ENCODE results near the gene BORCS8. TPM values are rescaled to one million over a fixed set of nuclear protein-coding genes. Genes with fewer than 3 reads are reported as not detected.

The BORCS8 gene
- polyA plus RNA-seq, 1 of the 3 experiments (the other 2 are of a cell fraction): 36.4 TPM

GRCh38 chr19:19151418-19151817, 40.5 kb downstream of the BORCS8 start:
- Histone ChIP-seq H3K4me3 (ENCODE audit: low read depth in 2 of 2, low read length in 1 of 2) (no peak overlapping the region), H3K9ac (no peak overlapping the region), H3K27me3 (ENCODE audit: insufficient read depth) (no peaks in the 10 kb centered on the region), H3K9me2 (no peaks in the 10 kb centered on the region), H3K27ac (ENCODE audit: low read depth in 2 of 2, low read length in 1 of 2) (no peak overlapping the region), H3K4me2 (no peak overlapping the region), H2AFZ (ENCODE audit: low read depth) (no peak overlapping the region), H4K20me1 (ENCODE audit: insufficient read depth) (no peaks in the 10 kb centered on the region), H3K9me3 (no peaks in the 10 kb centered on the region), H3K79me2 (ENCODE audit: insufficient read depth) (no peaks in the 10 kb centered on the region), H3F3A (replicated peaks; ENCODE audit: insufficient read depth) (no peaks in the 10 kb centered on the region), H3K36me3 (replicated peaks in 1 of 2; ENCODE audit: control insufficient read depth in 1 of 2, insufficient read depth in 2 of 2, low read length in 1 of 2) (peaks cover 0 to 9% of the 10 kb centered on the region in 2 experiments), H3K4me1 (ENCODE audit: control insufficient read depth in 1 of 2, insufficient read depth in 2 of 2, low read depth in 1 of 2, low read length in 1 of 2) (no peaks in the 10 kb centered on the region)
- ChIA-PET CTCF (no interaction called here), POLR2A (no interaction called here)
- TF ChIP-seq MAX (IDR thresholded peaks at IDR 0.05; ENCODE audit: low read depth) (no peak), RXRA (IDR thresholded peaks at IDR 0.05; ENCODE audit: borderline replicate concordance, low read depth) (no peak), MEF2A (IDR thresholded peaks at IDR 0.05; ENCODE audit: borderline replicate concordance, low read depth) (no peak), GATA2 (CRISPR knock-in tag; IDR thresholded peaks at IDR 0.05) (no peak), RCOR1 (IDR thresholded peaks at IDR 0.05; ENCODE audit: low read length) (no peak), IRF3 (IDR thresholded peaks at IDR 0.05; ENCODE audit: low read depth, low read length) (no peak), TCF12 (IDR thresholded peaks at IDR 0.05) (no peak), CHD2 (IDR thresholded peaks at IDR 0.05; ENCODE audit: low read length, partially characterized antibody) (no peak)
- WGBS (ENCODE audit: low lambda C conversion rate): 80% methylated on average over 11 of the region's 11 CpGs
- DNase-seq: no peak

- Histone ChIP-seq H3F3A (replicated peaks; ENCODE audit: insufficient read depth) (no peaks in the 10 kb centered on the region), H3K4me2 (no peak overlapping the region), H3K27me3 (ENCODE audit: insufficient read depth) (no peaks in the 10 kb centered on the region), H3K79me2 (ENCODE audit: insufficient read depth) (no peaks in the 10 kb centered on the region), H2AFZ (ENCODE audit: low read depth) (no peak overlapping the region), H3K27ac (ENCODE audit: low read depth in 2 of 2, low read length in 1 of 2) (no peak overlapping the region), H3K4me3 (ENCODE audit: low read depth in 2 of 2, low read length in 1 of 2) (no peak overlapping the region), H3K9me3 (no peaks in the 10 kb centered on the region), H3K4me1 (ENCODE audit: control insufficient read depth in 1 of 2, insufficient read depth in 2 of 2, low read depth in 1 of 2, low read length in 1 of 2) (no peaks in the 10 kb centered on the region; a peak in 1 of 4 replicates), H3K9me2 (no peaks in the 10 kb centered on the region), H4K20me1 (ENCODE audit: insufficient read depth) (no peaks in the 10 kb centered on the region), H3K9ac (no peak overlapping the region), H3K36me3 (replicated peaks in 1 of 2; ENCODE audit: control insufficient read depth in 1 of 2, insufficient read depth in 2 of 2, low read length in 1 of 2) (no peaks in the 10 kb centered on the region)
- POLR2A ChIA-PET: no interaction called here
- no peak for DNase-seq
- TF ChIP-seq RCOR1 (IDR thresholded peaks at IDR 0.05; ENCODE audit: low read length) (no peak), RXRA (IDR thresholded peaks at IDR 0.05; ENCODE audit: borderline replicate concordance, low read depth) (no peak), IRF3 (IDR thresholded peaks at IDR 0.05; ENCODE audit: low read depth, low read length) (no peak), MEF2A (IDR thresholded peaks at IDR 0.05; ENCODE audit: borderline replicate concordance, low read depth) (no peak), REST (IDR thresholded peaks at IDR 0.05; ENCODE audit: low read depth, low read length) (no peak), GATA2 (CRISPR knock-in tag; IDR thresholded peaks at IDR 0.05) (no peak), CTCF (IDR thresholded peaks at IDR 0.05) (no peak), JUND (IDR thresholded peaks at IDR 0.05) (no peak), ELF1 (IDR thresholded peaks at IDR 0.05) (no peak), YY1 (IDR thresholded peaks at IDR 0.05; ENCODE audit: low read depth) (no peak), TAF1 (IDR thresholded peaks at IDR 0.05; ENCODE audit: borderline replicate concordance, low read depth, low read length) (no peak), TCF12 (IDR thresholded peaks at IDR 0.05) (no peak), GABPA (IDR thresholded peaks at IDR 0.05; ENCODE audit: low read depth) (no peak), FOXM1 (IDR thresholded peaks at IDR 0.05; ENCODE audit: low read depth) (no peak)
- TF ChIP-seq, protein P1, sequence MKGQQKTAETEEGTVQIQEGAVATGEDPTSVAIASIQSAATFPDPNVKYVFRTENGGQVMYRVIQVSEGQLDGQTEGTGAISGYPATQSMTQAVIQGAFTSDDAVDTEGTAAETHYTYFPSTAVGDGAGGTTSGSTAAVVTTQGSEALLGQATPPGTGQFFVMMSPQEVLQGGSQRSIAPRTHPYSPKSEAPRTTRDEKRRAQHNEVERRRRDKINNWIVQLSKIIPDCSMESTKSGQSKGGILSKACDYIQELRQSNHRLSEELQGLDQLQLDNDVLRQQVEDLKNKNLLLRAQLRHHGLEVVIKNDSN (IDR thresholded peaks at IDR 0.05; ENCODE audit: borderline replicate concordance, low read depth): no peak
- TF ChIP-seq, protein P2, sequence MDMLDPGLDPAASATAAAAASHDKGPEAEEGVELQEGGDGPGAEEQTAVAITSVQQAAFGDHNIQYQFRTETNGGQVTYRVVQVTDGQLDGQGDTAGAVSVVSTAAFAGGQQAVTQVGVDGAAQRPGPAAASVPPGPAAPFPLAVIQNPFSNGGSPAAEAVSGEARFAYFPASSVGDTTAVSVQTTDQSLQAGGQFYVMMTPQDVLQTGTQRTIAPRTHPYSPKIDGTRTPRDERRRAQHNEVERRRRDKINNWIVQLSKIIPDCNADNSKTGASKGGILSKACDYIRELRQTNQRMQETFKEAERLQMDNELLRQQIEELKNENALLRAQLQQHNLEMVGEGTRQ (IDR thresholded peaks at IDR 0.05; ENCODE audit: borderline replicate concordance, low read depth, low read length): no peak
- 63% methylated on average over 2 of the region's 2 CpGs for WGBS (ENCODE audit: low lambda C conversion rate)
- CTCF ChIA-PET: interaction anchor here (2.5 to 5.3 kb wide), 3 partner anchors 7 to 193 kb away, joined by 11 to 99 read pairs (median 79); partner anchors contain the start of gene MEF2B
These were observed 42.5 kb downstream of the BORCS8 start for GRCh38 chr19:19149435-19149834.
